ENCODE results near the gene TRIM10.
"Not testable (repeated sequence)": the region's sequence is repeated elsewhere in the genome, so short reads cannot be mapped to it uniquely, and the experiment has no call there.

TRIM10 gene

GRCh38 chr6:30154709-30155519 lies 6.1 kb downstream of the TRIM10 start:
- DNase-seq (ENCODE audit: low read depth in 2 of 2): no peak

GRCh38 chr6:30154061-30154460 lies 7.0 kb downstream of the TRIM10 start:
- DNase-seq (ENCODE audit: low read depth in 2 of 2): no peak

- DNase-seq (ENCODE audit: low read depth in 2 of 2): no peak
Observed at GRCh38 chr6:30152910-30153610, 8.0 kb downstream of the TRIM10 start.

- no peak for DNase-seq (ENCODE audit: low read depth in 2 of 2)
Observed at GRCh38 chr6:30152016-30152673, 8.9 kb downstream of the TRIM10 start.

- DNase-seq (ENCODE audit: low read depth in 2 of 2): no peak
Observed at GRCh38 chr6:30151580-30151979, 9.4 kb downstream of the TRIM10 start.

- DNase-seq (ENCODE audit: low read depth in 2 of 2): no peak
Observed at GRCh38 chr6:30150671-30151395, 10.2 kb downstream of the TRIM10 start.

- DNase-seq (ENCODE audit: low read depth in 2 of 2): no peak
Observed at GRCh38 chr6:30149858-30150550, 11.0 kb downstream of the TRIM10 start.

GRCh38 chr6:30149234-30149633 lies 11.8 kb downstream of the TRIM10 start:
- no peak for DNase-seq (ENCODE audit: low read depth in 2 of 2)

- DNase-seq (ENCODE audit: low read depth in 2 of 2): no peak
Observed at GRCh38 chr6:30147096-30147495, 13.9 kb downstream of the TRIM10 start.

- no peak for DNase-seq (ENCODE audit: low read depth in 2 of 2)
Observed at GRCh38 chr6:30145818-30146217, 15.2 kb downstream of the TRIM10 start.

- DNase-seq (ENCODE audit: low read depth in 2 of 2): no peak
Observed at GRCh38 chr6:30144811-30145210, 16.2 kb downstream of the TRIM10 start.

- DNase-seq (ENCODE audit: low read depth in 2 of 2): no peak
Observed at GRCh38 chr6:30143780-30144179, 17.2 kb downstream of the TRIM10 start.

- no peak for DNase-seq (ENCODE audit: low read depth in 2 of 2)
Observed at GRCh38 chr6:30142665-30143064, 18.3 kb downstream of the TRIM10 start.

- DNase-seq (ENCODE audit: low read depth in 2 of 2): not testable (repeated sequence)
Observed at GRCh38 chr6:30140240-30140639, 20.8 kb downstream of the TRIM10 start.

- no peak for DNase-seq (ENCODE audit: low read depth in 2 of 2)
Observed at GRCh38 chr6:30136570-30137286, 24.3 kb downstream of the TRIM10 start.

- DNase-seq (ENCODE audit: low read depth in 2 of 2): no peak
Observed at GRCh38 chr6:30135757-30136156, 25.3 kb downstream of the TRIM10 start, which contains the start of gene TRIM40. Gene TRIM40, plus strand, starts transcription at chr6:30136140. Its CDS starts 897 bp downstream, at chr6:30137037.

- no peak for DNase-seq (ENCODE audit: low read depth in 2 of 2)
Observed at GRCh38 chr6:30135147-30135546, 25.9 kb downstream of the TRIM10 start.

- DNase-seq (ENCODE audit: low read depth in 2 of 2): no peak
Observed at GRCh38 chr6:30131947-30132497, 29.0 kb downstream of the TRIM10 start.

- DNase-seq (ENCODE audit: low read depth in 2 of 2): peak; percentile 29 to 55
Observed at GRCh38 chr6:30130887-30131862, 29.8 kb downstream of the TRIM10 start.
